Spleen (tissue), 11 donors: ENCODE data around the gene MAP3K5. TPM values are rescaled to one million over a fixed set of nuclear protein-coding genes. Genes with fewer than 3 reads are reported as not detected.

ENCODE experiments used
- DNase-seq: peaks from one replicate; pipeline ENCODE4 v3.0.0-alpha.2; 2020
- H3K27ac ChIP-seq, 8 donors: fragments of 200-600 bp; sonication (generic) in 7 of 8; 1 replicate in 4 of 8; 2 replicates in 4 of 8; pipeline versions ENCODE4 v1.5.0 to v1.8.0; 2016 to 2021; ENCODE audit warnings: inconsistent platforms in 4 of 8, mild to moderate bottlenecking in 4 of 8, moderate library complexity in 1 of 8
- H3K27me3 ChIP-seq, 7 donors: fragments of 200-600 bp; sonication (generic) in 6 of 7; replicated peaks in 1 of 7; 1 replicate in 4 of 7; 2 replicates in 3 of 7; pipeline versions ENCODE4 v1.5.0 to v1.8.0; 2016 to 2021; ENCODE audit warnings: inconsistent platforms in 3 of 7, mild to moderate bottlenecking in 1 of 7
- H3K36me3 ChIP-seq, 6 donors: fragments of 200-600 bp; sonication (generic) in 5 of 6; 1 replicate in 4 of 6; 2 replicates in 2 of 6; pipeline versions ENCODE4 v1.5.0 to v1.8.0; 2016 to 2021; ENCODE audit warnings: inconsistent platforms in 2 of 6
- H3K4me1 ChIP-seq, 6 donors: fragments of 200-600 bp; sonication (generic) in 5 of 6; 1 replicate in 3 of 6; 2 replicates in 3 of 6; pipeline versions ENCODE4 v1.5.0 to v1.8.0; 2016 to 2021; ENCODE audit warnings: inconsistent platforms in 3 of 6
- H3K4me3 ChIP-seq, 8 donors: fragments of 200-600 bp; sonication (generic) in 7 of 8; 1 replicate in 4 of 8; 2 replicates in 4 of 8; pipeline versions ENCODE4 v1.5.0 to v1.8.0; 2016 to 2021; ENCODE audit warnings: inconsistent platforms in 4 of 8, mild to moderate bottlenecking in 4 of 8, moderate library complexity in 2 of 8
- H3K9me3 ChIP-seq, 8 donors: fragments of 200-600 bp; sonication (generic) in 7 of 8; 1 replicate in 4 of 8; 2 replicates in 4 of 8; pipeline versions ENCODE4 v1.5.0 to v1.8.0; 2016 to 2021; ENCODE audit warnings: inconsistent platforms in 4 of 8
- CTCF ChIP-seq, 11 experiments: fragments of 200-600 bp in 7 of 11; fragments of 450-650 bp in 4 of 11; sonication (generic) in 4 of 11; IDR thresholded peaks in 8 of 11; conservative IDR thresholded peaks in 3 of 11; 1 replicate in 7 of 11; 2 replicates in 4 of 11; pipeline versions ENCODE4 v1.4.0 to v1.8.0; 2016 to 2021; ENCODE audit warnings: antibody characterized with exemption in 11 of 11, inconsistent platforms in 4 of 11, mild to moderate bottlenecking in 1 of 11
- POLR2A ChIP-seq, 3 donors: fragments of 450-650 bp; IDR thresholded peaks; one replicate each; pipeline ENCODE4 v1.5.1; 2017; ENCODE audit warnings: antibody characterized with exemption in 3 of 3, mild to moderate bottlenecking in 1 of 3
- POLR2AphosphoS5 ChIP-seq, 3 donors: sonication (generic); formaldehyde crosslinking; IDR thresholded peaks; one replicate each; pipeline ENCODE4 v1.5.1; 2017; ENCODE audit warnings: antibody characterized with exemption in 3 of 3
- WGBS, 5 donors: extraction: QIAGEN DNeasy Blood & Tissue Kit in 3 of 5; methylation state at CpG; one replicate each; pipeline versions ENCODE4 v1.1.5 to v1.1.7; 2013 to 2018; 5-methylcytosine and 5-hydroxymethylcytosine counted together
- intact Hi-C: fragments of 100-400 bp; cut with DNase I; formaldehyde crosslinking; loops from one replicate; pipeline ENCODE4 v1.15.0; 2023; ENCODE audit warnings: low total_unique reads
- polyA plus RNA-seq, 3 donors: library from polyadenylated mRNA; stranded (reverse); fragments of 200-250 nt; gene quantifications; one replicate each; pipeline ENCODE4 v1.2.1, GENCODE V29; 2013
- total RNA-seq, 7 donors: library from RNA; depleted of rRNA in 3 of 7; stranded (reverse); fragments of >200 nt in 3 of 7; fragmentation: NEBNext Ultra II Directional in 4 of 7; extraction: Animal tissue kit (Norgen Biotek cat#: 25700) in 4 of 7; gene quantifications; one replicate each; pipeline versions ENCODE4 v1.1.0 to v1.2.1, GENCODE V29; 2016 to 2021
- donor health status: healthy with polysubstance abuse.
- donor health status: DM: no; HTN: no; CAD: no; lungs with moderate emphysema.
- donor health status: DM: no; HTN: no; CAD: no.
- donor health status: Bipolar disorder and iron deficiency.
- donor health status: healthy.
- donor health status: DM: no; HTN: no; CAD: no.
- donor health status: DM: yes; HTN: yes; CAD: no.

Gene MAP3K5
- total and polyA plus RNA-seq, 10 donors = 7.2 to 55.0 (median 33.2) TPM

GRCh38 chr6:136677822-136678221 lies 114.5 kb downstream of the MAP3K5 start:
- Histone ChIP-seq H3K4me1 (peaks cover 0 to 7% (median 0%) of the 10 kb centered on the region in 6 donors), H3K27ac (no peak overlapping the region), H3K9me3 (no peaks in the 10 kb centered on the region), H3K27me3 (no peaks in the 10 kb centered on the region), H3K4me3 (no peak overlapping the region), H3K36me3 (peaks cover 0 to 39% (median 5%) of the 10 kb centered on the region in 6 donors)
- no peak for DNase-seq
- intact Hi-C loops = no loop called here
- TF ChIP-seq POLR2A (IDR thresholded peaks at IDR 0.05) = no peak
- TF ChIP-seq CTCF (IDR thresholded peaks at IDR 0.05 in 8 of 11, conservative IDR thresholded peaks at IDR 0.05 in 3 of 11) = no peak
- TF ChIP-seq POLR2AphosphoS5 (IDR thresholded peaks at IDR 0.05) = no peak

GRCh38 chr6:136677344-136677743 lies 114.9 kb downstream of the MAP3K5 start:
- Histone ChIP-seq H3K27ac (no peak overlapping the region), H3K4me3 (no peak overlapping the region), H3K36me3 (peaks cover 0 to 42% (median 5%) of the 10 kb centered on the region in 6 donors), H3K27me3 (no peaks in the 10 kb centered on the region), H3K9me3 (no peaks in the 10 kb centered on the region), H3K4me1 (peaks cover 0 to 7% (median 0%) of the 10 kb centered on the region in 6 donors)
- DNase-seq = no peak
- TF ChIP-seq CTCF (IDR thresholded peaks at IDR 0.05 in 8 of 11, conservative IDR thresholded peaks at IDR 0.05 in 3 of 11) = no peak
- TF ChIP-seq POLR2AphosphoS5 (IDR thresholded peaks at IDR 0.05) = no peak
- no peak for TF ChIP-seq POLR2A (IDR thresholded peaks at IDR 0.05)
- intact Hi-C loops = no loop called here
- 92 to 99% (median 95%) methylated on average over 4 of the region's 4 CpGs for WGBS, 5 donors

- Histone ChIP-seq H3K4me3 (no peak overlapping the region), H3K27ac (no peak overlapping the region), H3K4me1 (peaks cover 0 to 7% (median 0%) of the 10 kb centered on the region in 6 donors), H3K9me3 (no peaks in the 10 kb centered on the region), H3K36me3 (peaks cover 0 to 40% (median 3%) of the 10 kb centered on the region in 6 donors), H3K27me3 (no peaks in the 10 kb centered on the region)
- no peak for DNase-seq
- whole genome bisulfite sequencing, 5 donors = 63 to 93% (median 75%) methylated on average over 3 of the region's 3 CpGs
- no peak for TF ChIP-seq POLR2AphosphoS5 (IDR thresholded peaks at IDR 0.05)
- no peak for TF ChIP-seq POLR2A (IDR thresholded peaks at IDR 0.05)
- no peak for TF ChIP-seq CTCF (IDR thresholded peaks at IDR 0.05 in 8 of 11, conservative IDR thresholded peaks at IDR 0.05 in 3 of 11)
- intact Hi-C loops = no loop called here
Measured at GRCh38 chr6:136676075-136676474, 116.2 kb downstream of the MAP3K5 start.

GRCh38 chr6:136673571-136673970 lies 118.7 kb downstream of the MAP3K5 start:
- H3K27me3 ChIP-seq = no peaks in the 10 kb centered on the region
- peaks cover 0 to 14% (median 0%) of the 10 kb centered on the region in 6 donors for H3K4me1 ChIP-seq
- H3K36me3 ChIP-seq = peaks cover 0 to 42% (median 2%) of the 10 kb centered on the region in 6 donors
- H3K4me3 ChIP-seq = no peak overlapping the region
- no peaks in the 10 kb centered on the region for H3K9me3 ChIP-seq
- intact Hi-C loops = no loop called here
- no peak overlapping the region for H3K27ac ChIP-seq
- no peak for TF ChIP-seq POLR2AphosphoS5 (IDR thresholded peaks at IDR 0.05)
- no peak for TF ChIP-seq CTCF (IDR thresholded peaks at IDR 0.05 in 8 of 11, conservative IDR thresholded peaks at IDR 0.05 in 3 of 11)
- no peak for TF ChIP-seq POLR2A (IDR thresholded peaks at IDR 0.05)
- DNase-seq = no peak
